IgD-negative memory B cell (primary cell): ENCODE results near the gene FBXO8. TPM values are rescaled to one million over a fixed set of nuclear protein-coding genes. Genes with fewer than 3 reads are reported as not detected.
A peak's percentile ranks its signal among the peaks of the same experiment; 100 is the strongest.

Experiments used
- H3K27ac Mint-ChIP-seq, 3 donors: one replicate each; pipeline ENCODE4 v1.8.0; 2020 to 2022; ENCODE audit warnings: mild to moderate bottlenecking in 3 of 3, mixed read lengths in 3 of 3, moderate library complexity in 1 of 3
- H3K27me3 Mint-ChIP-seq: one replicate; pipeline ENCODE4 v1.8.0; 2021; ENCODE audit warnings: mixed read lengths
- H3K36me3 Mint-ChIP-seq: one replicate; pipeline ENCODE4 v1.8.0; 2020; ENCODE audit warnings: mild to moderate bottlenecking, mixed read lengths
- H3K4me1 Mint-ChIP-seq, 3 donors: one replicate each; pipeline ENCODE4 v1.8.0; 2020 to 2022; ENCODE audit warnings: mixed read lengths in 3 of 3, mild to moderate bottlenecking in 1 of 3
- H3K4me3 Mint-ChIP-seq, 4 donors: one replicate each; pipeline ENCODE4 v1.8.0; 2020 to 2022; ENCODE audit warnings: mild to moderate bottlenecking in 4 of 4, mixed read lengths in 4 of 4, moderate library complexity in 3 of 4
- H3K9me3 Mint-ChIP-seq, 3 donors: one replicate each; pipeline ENCODE4 v1.8.0; 2020 to 2021; ENCODE audit warnings: mixed read lengths in 3 of 3, mild to moderate bottlenecking in 1 of 3
- polyA plus RNA-seq: library from polyadenylated mRNA; unstranded; fragments of 300-500 nt; fragmentation: Illumina TruSeq; gene quantifications from one replicate; pipeline ENCODE4 v1.2.3, GENCODE V29; 2021

FBXO8 gene
- polyA plus RNA-seq, 1 donor from 2014 or later, result 16.0 TPM

- H3K9me3 Mint-ChIP-seq, result no peaks in the 10 kb centered on the region
- no peak overlapping the region for H3K27ac Mint-ChIP-seq
- no peaks in the 10 kb centered on the region for H3K27me3 Mint-ChIP-seq
- H3K4me3 Mint-ChIP-seq, result no peak overlapping the region
- H3K36me3 Mint-ChIP-seq, result no peaks in the 10 kb centered on the region
- H3K4me1 Mint-ChIP-seq, result no peaks in the 10 kb centered on the region
Observed at GRCh38 chr4:174241162-174241561, 42.3 kb downstream of the FBXO8 start.

- Mint-ChIP-seq H3K36me3 (peaks cover 7% of the 10 kb centered on the region), H3K27ac (no peak overlapping the region), H3K4me1 (no peaks in the 10 kb centered on the region), H3K4me3 (no peak overlapping the region), H3K9me3 (no peaks in the 10 kb centered on the region), H3K27me3 (no peaks in the 10 kb centered on the region)
Observed at GRCh38 chr4:174236359-174236758, 47.1 kb downstream of the FBXO8 start.

- no peaks in the 10 kb centered on the region for H3K9me3 Mint-ChIP-seq
- H3K27ac Mint-ChIP-seq, result no peak overlapping the region
- H3K36me3 Mint-ChIP-seq, result peaks cover 4% of the 10 kb centered on the region
- H3K27me3 Mint-ChIP-seq, result peaks cover 2% of the 10 kb centered on the region
- no peaks in the 10 kb centered on the region for H3K4me1 Mint-ChIP-seq
- H3K4me3 Mint-ChIP-seq, result no peak overlapping the region
Observed at GRCh38 chr4:174230680-174231079, 52.8 kb downstream of the FBXO8 start.

GRCh38 chr4:174230148-174230547, 53.3 kb downstream of the FBXO8 start:
- H3K4me3 Mint-ChIP-seq, result no peak overlapping the region
- peaks cover 2% of the 10 kb centered on the region for H3K27me3 Mint-ChIP-seq
- no peaks in the 10 kb centered on the region for H3K9me3 Mint-ChIP-seq
- H3K4me1 Mint-ChIP-seq, result peaks cover 0 to 1% (median 0%) of the 10 kb centered on the region in 3 donors
- H3K36me3 Mint-ChIP-seq, result peaks cover 2% of the 10 kb centered on the region
- H3K27ac Mint-ChIP-seq, result no peak overlapping the region

- no peaks in the 10 kb centered on the region for H3K9me3 Mint-ChIP-seq
- peaks cover 0 to 1% (median 0%) of the 10 kb centered on the region in 3 donors for H3K4me1 Mint-ChIP-seq
- no peaks in the 10 kb centered on the region for H3K36me3 Mint-ChIP-seq
- H3K27ac Mint-ChIP-seq, result no peak overlapping the region
- H3K27me3 Mint-ChIP-seq, result peaks cover 2% of the 10 kb centered on the region
- H3K4me3 Mint-ChIP-seq, result no peak overlapping the region
Observed at GRCh38 chr4:174228988-174229387, 54.5 kb downstream of the FBXO8 start.

- Mint-ChIP-seq H3K27ac (no peak overlapping the region), H3K36me3 (no peaks in the 10 kb centered on the region), H3K4me3 (peak overlapping the region in 1 of 4 donors; percentile 34), H3K4me1 (peaks cover 0 to 6% (median 2%) of the 10 kb centered on the region in 3 donors), H3K27me3 (peaks cover 2% of the 10 kb centered on the region), H3K9me3 (no peaks in the 10 kb centered on the region)
Observed at GRCh38 chr4:174225349-174226049, 58.0 kb downstream of the FBXO8 start.

- no peaks in the 10 kb centered on the region for H3K9me3 Mint-ChIP-seq
- no peak overlapping the region for H3K4me3 Mint-ChIP-seq
- no peak overlapping the region for H3K27ac Mint-ChIP-seq
- H3K27me3 Mint-ChIP-seq, result peaks cover 5% of the 10 kb centered on the region
- peaks cover 0 to 6% (median 2%) of the 10 kb centered on the region in 3 donors for H3K4me1 Mint-ChIP-seq
- H3K36me3 Mint-ChIP-seq, result no peaks in the 10 kb centered on the region
Observed at GRCh38 chr4:174224550-174224949, 58.9 kb downstream of the FBXO8 start.

GRCh38 chr4:174222266-174222872, 61.1 kb downstream of the FBXO8 start:
- Mint-ChIP-seq H3K9me3 (no peaks in the 10 kb centered on the region), H3K4me1 (peaks cover 6 to 18% (median 6%) of the 10 kb centered on the region in 3 donors), H3K36me3 (no peaks in the 10 kb centered on the region)

GRCh38 chr4:174218127-174218790, 65.2 kb downstream of the FBXO8 start:
- H3K27me3 Mint-ChIP-seq, result peaks cover 56% of the 10 kb centered on the region
- H3K4me3 Mint-ChIP-seq, result peak overlapping the region in 1 of 4 donors; percentile 35
- H3K27ac Mint-ChIP-seq, result peak overlapping the region; percentile 34 to 83 (median 63)
- H3K9me3 Mint-ChIP-seq, result peaks cover 2 to 4% (median 4%) of the 10 kb centered on the region in 3 donors
- peaks cover 13 to 45% (median 32%) of the 10 kb centered on the region in 3 donors for H3K4me1 Mint-ChIP-seq
- no peaks in the 10 kb centered on the region for H3K36me3 Mint-ChIP-seq

More at GRCh38 chr4:174222266-174222872, 61.1 kb downstream of the FBXO8 start:
- Mint-ChIP-seq H3K27ac (no peak overlapping the region), H3K27me3 (peaks cover 24% of the 10 kb centered on the region), H3K4me3 (no peak overlapping the region)

- peak overlapping the region in 2 of 4 donors; percentile 55 to 64 for H3K4me3 Mint-ChIP-seq
- H3K4me1 Mint-ChIP-seq, result peaks cover 13 to 47% (median 32%) of the 10 kb centered on the region in 3 donors
- peaks cover 62% of the 10 kb centered on the region for H3K27me3 Mint-ChIP-seq
- H3K9me3 Mint-ChIP-seq, result peaks cover 2 to 4% (median 4%) of the 10 kb centered on the region in 3 donors
- H3K36me3 Mint-ChIP-seq, result no peaks in the 10 kb centered on the region
- H3K27ac Mint-ChIP-seq, result peak overlapping the region; percentile 2 to 83 (median 34)
Observed at GRCh38 chr4:174217273-174218126, 66.0 kb downstream of the FBXO8 start.

GRCh38 chr4:174216799-174217272, 66.6 kb downstream of the FBXO8 start:
- peaks cover under 1% of the 10 kb centered on the region for H3K36me3 Mint-ChIP-seq
- H3K27me3 Mint-ChIP-seq, result peaks cover 69% of the 10 kb centered on the region
- H3K9me3 Mint-ChIP-seq, result peaks cover 2 to 4% (median 4%) of the 10 kb centered on the region in 3 donors
- peaks cover 15 to 47% (median 38%) of the 10 kb centered on the region in 3 donors for H3K4me1 Mint-ChIP-seq
- peak overlapping the region in 1 of 4 donors; percentile 64 for H3K4me3 Mint-ChIP-seq
- peak overlapping the region; percentile 7 to 45 (median 32) for H3K27ac Mint-ChIP-seq

- H3K4me1 Mint-ChIP-seq, result peaks cover 17 to 52% (median 44%) of the 10 kb centered on the region in 3 donors
- H3K36me3 Mint-ChIP-seq, result peaks cover 1% of the 10 kb centered on the region
- peaks cover 2 to 4% (median 4%) of the 10 kb centered on the region in 3 donors for H3K9me3 Mint-ChIP-seq
- peak overlapping the region in 2 of 4 donors; percentile 3 to 46 for H3K4me3 Mint-ChIP-seq
- peaks cover 75% of the 10 kb centered on the region for H3K27me3 Mint-ChIP-seq
- H3K27ac Mint-ChIP-seq, result peak overlapping the region; percentile 21 to 69 (median 32)
Observed at GRCh38 chr4:174215961-174216680, 67.3 kb downstream of the FBXO8 start.

GRCh38 chr4:174215057-174215456, 68.4 kb downstream of the FBXO8 start:
- peak overlapping the region in 1 of 3 donors; percentile 66 for H3K27ac Mint-ChIP-seq

More at GRCh38 chr4:174215057-174215456, 68.4 kb downstream of the FBXO8 start:
- H3K27me3 Mint-ChIP-seq, result peaks cover 84% of the 10 kb centered on the region
- peaks cover 17 to 52% (median 44%) of the 10 kb centered on the region in 3 donors for H3K4me1 Mint-ChIP-seq
- H3K4me3 Mint-ChIP-seq, result peak overlapping the region in 1 of 4 donors; percentile 20
- H3K36me3 Mint-ChIP-seq, result peaks cover 1% of the 10 kb centered on the region
- peaks cover 2 to 4% (median 4%) of the 10 kb centered on the region in 3 donors for H3K9me3 Mint-ChIP-seq
